DOHH2 (cell line): ENCODE data around the gene FOXK2.

Experiments used
- H3F3A ChIP-seq: fragments of 200-600 bp; sonication (generic), shearing (Covaris generic); 2 replicates; pipeline ENCODE4 v1.6.0; 2016; ENCODE audit warnings: antibody characterized with exemption, mild to moderate bottlenecking; ENCODE audit not compliant: control insufficient read depth, insufficient read depth
- H3K27ac ChIP-seq: fragments of 200-600 bp; sonication (generic); 2 replicates; pipeline ENCODE4 v1.5.1; 2014; ENCODE audit warnings: low read depth, mild to moderate bottlenecking, low read length, moderate library complexity
- H3K27me3 ChIP-seq: fragments of 200-600 bp; sonication (generic); 2 replicates; pipeline ENCODE4 v1.6.1; 2014; ENCODE audit warnings: mild to moderate bottlenecking, low read length, mixed read lengths; ENCODE audit not compliant: control insufficient read depth
- H3K36me3 ChIP-seq: fragments of 200-600 bp; sonication (generic); 2 replicates; pipeline ENCODE4 v1.6.1; 2014; ENCODE audit warnings: mild to moderate bottlenecking, low read length, moderate library complexity, mixed read lengths; ENCODE audit not compliant: control insufficient read depth
- H3K4me1 ChIP-seq: fragments of 200-600 bp; sonication (generic); 2 replicates; pipeline ENCODE4 v1.6.1; 2014; ENCODE audit warnings: mild to moderate bottlenecking, low read length, mixed read lengths; ENCODE audit not compliant: control insufficient read depth
- H3K4me2 ChIP-seq: fragments of 200-600 bp; sonication (generic); 2 replicates; pipeline ENCODE4 v1.6.0; 2014; ENCODE audit warnings: mild to moderate bottlenecking, low read length, moderate library complexity
- H3K4me3 ChIP-seq: fragments of 200-600 bp; sonication (generic); 2 replicates; pipeline ENCODE4 v1.5.1; 2014; ENCODE audit warnings: mild to moderate bottlenecking, low read length, mixed read lengths
- H3K79me2 ChIP-seq: fragments of 200-600 bp; sonication (generic); 2 replicates; pipeline ENCODE4 v1.6.1; 2014; ENCODE audit warnings: mild to moderate bottlenecking, low read length, mixed read lengths; ENCODE audit not compliant: control insufficient read depth
- H3K9me2 ChIP-seq: fragments of 200-600 bp; sonication (generic); replicated peaks from 2 replicates; pipeline ENCODE4 v1.6.1; 2014; ENCODE audit warnings: mild to moderate bottlenecking, low read length, mixed read lengths; ENCODE audit not compliant: control insufficient read depth
- H3K9me3 ChIP-seq: fragments of 200-600 bp; sonication (generic); 2 replicates; pipeline ENCODE4 v1.6.1; 2014; ENCODE audit warnings: antibody characterized with exemption, low read length, mixed read lengths; ENCODE audit not compliant: control insufficient read depth, insufficient read depth
- H4K20me1 ChIP-seq: fragments of 200-600 bp; sonication (generic); 2 replicates; pipeline ENCODE4 v1.6.0; 2014; ENCODE audit warnings: low read depth, mild to moderate bottlenecking, antibody characterized with exemption, low read length, moderate library complexity; ENCODE audit not compliant: control insufficient read depth, insufficient read depth
- EZH2phosphoT487 ChIP-seq: fragments of 200-600 bp; sonication (generic); IDR thresholded peaks from 2 replicates; pipeline ENCODE4 v1.6.1; 2017; ENCODE audit warnings: borderline replicate concordance, mild to moderate bottlenecking, antibody characterized with exemption, low read length, moderate library complexity, mixed read lengths
- TF ChIP-seq, protein P1 (sequence below): fragments of 200-600 bp; sonication (generic); IDR thresholded peaks from one replicate; pipeline ENCODE4 v1.5.1; 2014; ENCODE audit warnings: antibody characterized with exemption, mild to moderate bottlenecking, low read depth, low read length; ENCODE audit not compliant: poor library complexity, severe bottlenecking

FOXK2 gene

DNA sequence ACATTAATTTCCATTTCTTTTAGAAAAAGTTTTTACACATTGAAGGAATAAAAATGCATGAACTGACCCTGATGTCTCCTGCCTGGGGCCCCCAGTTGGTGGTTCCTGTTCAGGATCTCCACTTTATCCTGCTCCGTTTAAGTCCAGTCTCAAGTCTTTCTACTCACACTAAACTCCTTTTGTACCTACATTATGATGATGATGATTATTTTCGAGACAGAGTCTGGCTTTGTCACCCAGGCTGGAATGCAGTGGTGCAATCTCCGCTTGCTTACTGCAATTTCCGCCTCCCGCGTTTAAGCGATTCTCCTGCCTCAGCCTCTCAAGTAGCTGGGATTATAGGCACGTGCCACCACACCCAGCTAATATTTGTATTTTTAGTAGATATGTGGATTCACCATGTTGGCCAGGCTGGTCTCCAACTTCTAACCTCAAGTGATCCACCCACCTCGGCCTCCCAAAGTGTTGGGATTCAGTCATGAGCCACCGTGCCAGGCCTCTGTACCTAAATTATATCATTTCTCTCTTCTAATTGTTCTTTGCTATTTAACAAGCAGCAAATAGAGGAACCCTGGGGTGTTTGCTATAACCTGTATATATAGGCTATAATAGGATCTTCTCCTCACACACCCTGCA, 2.2 kb upstream of the FOXK2 start:
- H3K27ac ChIP-seq: no peak overlapping the region
- no peak overlapping the region for H3K4me2 ChIP-seq
- H3K79me2 ChIP-seq: peaks cover 26% of the 10 kb centered on the region
- peaks cover 10% of the 10 kb centered on the region for H3K36me3 ChIP-seq
- no peak overlapping the region for H3K4me3 ChIP-seq
- no peaks in the 10 kb centered on the region for H3K27me3 ChIP-seq
- no peaks in the 10 kb centered on the region for H3K9me2 ChIP-seq
- H3K9me3 ChIP-seq: no peaks in the 10 kb centered on the region
- H3K4me1 ChIP-seq: peaks cover 25% of the 10 kb centered on the region
- H3F3A ChIP-seq: no peaks in the 10 kb centered on the region; the same call in 1 of the 2 replicates
- peaks cover 14% of the 10 kb centered on the region for H4K20me1 ChIP-seq
- TF ChIP-seq, protein P1, sequence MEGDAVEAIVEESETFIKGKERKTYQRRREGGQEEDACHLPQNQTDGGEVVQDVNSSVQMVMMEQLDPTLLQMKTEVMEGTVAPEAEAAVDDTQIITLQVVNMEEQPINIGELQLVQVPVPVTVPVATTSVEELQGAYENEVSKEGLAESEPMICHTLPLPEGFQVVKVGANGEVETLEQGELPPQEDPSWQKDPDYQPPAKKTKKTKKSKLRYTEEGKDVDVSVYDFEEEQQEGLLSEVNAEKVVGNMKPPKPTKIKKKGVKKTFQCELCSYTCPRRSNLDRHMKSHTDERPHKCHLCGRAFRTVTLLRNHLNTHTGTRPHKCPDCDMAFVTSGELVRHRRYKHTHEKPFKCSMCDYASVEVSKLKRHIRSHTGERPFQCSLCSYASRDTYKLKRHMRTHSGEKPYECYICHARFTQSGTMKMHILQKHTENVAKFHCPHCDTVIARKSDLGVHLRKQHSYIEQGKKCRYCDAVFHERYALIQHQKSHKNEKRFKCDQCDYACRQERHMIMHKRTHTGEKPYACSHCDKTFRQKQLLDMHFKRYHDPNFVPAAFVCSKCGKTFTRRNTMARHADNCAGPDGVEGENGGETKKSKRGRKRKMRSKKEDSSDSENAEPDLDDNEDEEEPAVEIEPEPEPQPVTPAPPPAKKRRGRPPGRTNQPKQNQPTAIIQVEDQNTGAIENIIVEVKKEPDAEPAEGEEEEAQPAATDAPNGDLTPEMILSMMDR: no peak
- no peak for TF ChIP-seq EZH2phosphoT487

DNA sequence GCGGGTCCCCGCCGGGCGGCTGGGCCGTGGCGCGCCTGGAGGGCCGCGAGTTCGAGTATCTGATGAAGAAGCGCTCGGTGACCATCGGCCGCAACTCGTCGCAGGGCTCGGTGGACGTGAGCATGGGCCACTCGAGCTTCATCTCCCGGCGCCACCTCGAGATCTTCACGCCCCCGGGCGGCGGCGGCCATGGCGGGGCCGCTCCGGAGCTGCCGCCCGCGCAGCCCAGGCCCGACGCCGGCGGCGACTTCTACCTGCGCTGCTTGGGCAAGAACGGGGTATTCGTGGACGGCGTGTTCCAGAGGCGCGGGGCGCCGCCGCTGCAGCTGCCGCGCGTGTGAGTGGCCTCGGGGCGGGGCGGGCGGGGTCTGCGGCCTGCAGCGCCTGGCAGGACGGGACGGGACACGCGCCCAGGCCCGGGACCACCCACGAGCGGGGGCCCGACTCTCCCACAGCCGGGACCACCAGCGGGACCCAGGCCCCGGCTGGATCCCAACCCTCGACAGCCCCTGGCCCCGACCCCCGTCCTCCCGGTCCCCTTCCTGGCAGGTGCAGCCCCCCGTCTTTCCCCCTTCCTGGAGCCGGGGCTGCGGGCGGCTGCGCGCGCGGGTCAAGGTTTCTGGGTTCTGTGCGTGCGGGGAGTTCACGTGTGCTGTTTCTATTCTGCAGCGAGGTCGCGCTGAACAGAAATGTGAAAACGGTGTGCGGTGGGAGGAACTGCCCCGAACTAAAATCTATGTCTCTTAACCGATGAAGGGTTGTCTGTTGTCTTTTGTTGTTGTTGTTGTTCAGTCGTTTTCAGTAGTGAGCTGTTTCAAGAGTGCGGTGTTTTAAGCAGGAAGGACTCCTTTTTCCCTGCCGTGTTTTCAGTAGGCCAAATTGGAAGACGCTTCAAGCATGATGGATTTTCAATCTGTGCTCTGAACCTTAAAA, 705 bp downstream of the FOXK2 start:
- peaks cover 18% of the 10 kb centered on the region for H3K36me3 ChIP-seq
- no peaks in the 10 kb centered on the region for H3K27me3 ChIP-seq
- H4K20me1 ChIP-seq: peaks cover 22% of the 10 kb centered on the region
- H3K9me2 ChIP-seq: no peaks in the 10 kb centered on the region
- H3F3A ChIP-seq: no peaks in the 10 kb centered on the region
- peak overlapping the region; percentile 86 for H3K4me3 ChIP-seq
- no peak for TF ChIP-seq EZH2phosphoT487
- TF ChIP-seq, protein P1: no peak
- H3K79me2 ChIP-seq: peaks cover 54% of the 10 kb centered on the region
- peak overlapping the region; percentile 13 for H3K27ac ChIP-seq
- H3K9me3 ChIP-seq: no peaks in the 10 kb centered on the region
- H3K4me2 ChIP-seq: peak overlapping the region; percentile 75
- H3K4me1 ChIP-seq: peaks cover 48% of the 10 kb centered on the region

DNA sequence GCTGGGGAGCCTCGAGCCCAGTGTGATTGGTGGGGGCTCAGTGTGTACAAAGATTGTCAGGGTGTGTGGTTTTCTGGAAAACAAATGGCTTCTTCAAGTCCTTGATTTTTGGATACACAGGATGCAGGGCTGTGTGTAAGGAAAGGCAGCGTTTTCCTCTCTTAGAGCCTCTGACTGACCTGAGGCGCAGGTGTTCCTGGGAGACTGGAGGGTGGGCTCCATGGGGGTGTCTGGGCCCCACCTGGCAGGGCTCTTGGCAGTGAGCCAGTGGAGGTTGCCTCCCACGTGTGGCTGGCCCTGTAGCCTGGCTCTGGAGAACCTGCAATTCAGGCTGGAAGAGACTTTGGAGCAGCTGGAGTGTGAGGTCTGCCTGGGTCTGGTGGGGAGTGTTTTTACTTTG, 5.0 kb downstream of the FOXK2 start:
- H4K20me1 ChIP-seq: peaks cover 31% of the 10 kb centered on the region
- H3K4me2 ChIP-seq: no peak overlapping the region
- no peaks in the 10 kb centered on the region for H3K9me3 ChIP-seq
- peaks cover 23% of the 10 kb centered on the region for H3K36me3 ChIP-seq
- TF ChIP-seq EZH2phosphoT487: no peak
- TF ChIP-seq, protein P1: no peak
- peaks cover 55% of the 10 kb centered on the region for H3K4me1 ChIP-seq
- H3K9me2 ChIP-seq: no peaks in the 10 kb centered on the region
- H3K27ac ChIP-seq: no peak overlapping the region
- H3K4me3 ChIP-seq: no peak overlapping the region
- H3K79me2 ChIP-seq: peaks cover 97% of the 10 kb centered on the region
- no peaks in the 10 kb centered on the region for H3F3A ChIP-seq
- H3K27me3 ChIP-seq: no peaks in the 10 kb centered on the region
